ENCODE results near the gene MNAT1. TPM values are rescaled to one million over a fixed set of nuclear protein-coding genes. Genes with fewer than 3 reads are reported as not detected.
"Not testable (repeated sequence)": the region's sequence is repeated elsewhere in the genome, so short reads cannot be mapped to it uniquely, and the experiment has no call there.

Gene MNAT1
- 55.1 TPM for total RNA-seq

DNA sequence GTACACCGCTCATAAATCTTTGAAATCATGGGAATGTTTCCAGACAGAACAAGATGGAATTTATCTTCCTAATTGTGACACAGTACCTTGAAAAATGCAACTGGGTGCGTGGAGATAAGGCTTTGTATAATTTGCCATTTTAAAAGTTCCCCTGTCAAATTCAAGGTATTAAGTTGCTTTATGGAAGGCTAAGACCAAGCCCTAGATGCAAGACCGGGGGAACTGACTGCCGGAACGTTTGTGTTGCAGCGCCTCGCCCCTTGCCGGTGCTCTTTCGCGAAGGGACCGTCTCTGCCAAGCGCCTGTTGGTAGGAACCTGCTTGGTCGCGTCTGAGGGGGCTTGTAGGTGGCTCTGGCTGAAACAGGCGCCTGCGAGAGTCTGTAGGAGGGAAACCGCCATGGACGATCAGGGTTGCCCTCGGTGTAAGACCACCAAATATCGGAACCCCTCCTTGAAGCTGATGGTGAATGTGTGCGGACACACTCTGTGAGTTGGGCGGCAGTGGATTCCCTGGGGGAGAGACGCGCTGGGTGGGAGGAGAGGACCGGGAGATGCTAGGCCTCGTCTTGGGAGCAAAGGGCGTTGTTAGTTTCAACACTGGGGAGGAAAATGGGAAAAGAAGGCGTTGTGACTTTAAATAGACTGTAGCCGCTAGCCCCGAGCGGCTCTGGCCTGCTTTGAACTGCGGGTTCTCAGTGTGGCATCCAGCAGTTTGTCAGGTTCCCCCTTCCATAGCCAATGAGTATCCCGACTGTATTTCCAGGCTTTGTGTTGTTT, at the start of gene MNAT1:
Gene MNAT1 (plus strand): TSS at position 297 of the 778 bp plus-strand sequence. CDS start 102 bp downstream, at position 399.
- DNase-seq (ENCODE audit: low spot score): peak; percentile 82

DNA sequence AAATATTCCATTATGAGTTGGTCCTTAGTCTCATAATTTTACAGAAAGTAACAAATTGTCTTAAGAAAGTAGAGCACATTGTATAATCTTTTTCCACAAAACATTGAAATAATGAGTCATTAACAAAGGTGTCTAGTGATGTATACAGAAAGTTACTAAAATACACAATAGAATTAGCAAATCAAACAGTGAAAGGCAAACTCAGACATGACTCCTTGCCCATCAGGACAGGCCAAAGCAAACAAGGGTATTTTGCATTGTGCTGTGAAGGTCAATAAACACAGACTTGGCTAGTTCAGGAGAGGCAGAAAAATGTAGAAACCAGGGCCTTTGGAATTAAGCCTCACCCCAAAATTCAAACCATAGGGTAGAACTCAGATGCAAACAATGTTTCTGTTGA, 47.7 kb upstream of the MNAT1 start:
- no peak for DNase-seq (ENCODE audit: low spot score)

DNA sequence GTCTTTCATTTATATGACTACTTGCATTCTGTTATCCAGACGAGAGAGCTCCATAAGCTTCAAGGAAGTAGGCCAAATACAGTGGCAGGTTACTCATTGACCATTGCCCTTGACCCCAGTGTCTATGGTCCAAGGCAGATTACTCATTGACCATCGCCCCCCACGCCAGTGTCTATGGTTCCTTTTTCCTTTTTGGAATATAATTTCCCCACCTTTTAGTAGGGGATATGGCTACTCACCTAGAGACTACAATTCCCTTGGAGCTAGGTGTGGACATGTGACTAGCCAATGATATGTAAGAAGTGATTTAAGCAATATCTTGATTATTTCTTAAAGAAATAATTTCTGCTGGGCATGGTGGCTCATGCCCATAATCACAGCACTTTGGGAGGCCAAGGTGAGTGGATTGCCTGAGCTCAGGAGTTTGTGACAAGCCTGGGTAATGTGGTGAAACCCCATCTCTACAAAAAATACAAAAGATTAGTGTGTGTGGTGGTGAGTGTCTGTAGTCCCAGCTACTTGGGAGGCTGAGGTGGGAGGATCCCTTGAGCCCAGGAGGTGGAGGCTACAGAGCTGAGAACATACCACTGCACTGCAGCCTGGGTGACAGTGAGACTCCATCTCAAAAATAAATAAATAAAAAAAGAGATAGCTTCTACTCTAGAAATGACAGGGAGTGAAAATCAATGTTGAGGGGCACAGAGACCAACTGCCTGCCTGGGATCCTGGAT, 43.0 kb upstream of the MNAT1 start:
- no peak for DNase-seq (ENCODE audit: low spot score)

DNA sequence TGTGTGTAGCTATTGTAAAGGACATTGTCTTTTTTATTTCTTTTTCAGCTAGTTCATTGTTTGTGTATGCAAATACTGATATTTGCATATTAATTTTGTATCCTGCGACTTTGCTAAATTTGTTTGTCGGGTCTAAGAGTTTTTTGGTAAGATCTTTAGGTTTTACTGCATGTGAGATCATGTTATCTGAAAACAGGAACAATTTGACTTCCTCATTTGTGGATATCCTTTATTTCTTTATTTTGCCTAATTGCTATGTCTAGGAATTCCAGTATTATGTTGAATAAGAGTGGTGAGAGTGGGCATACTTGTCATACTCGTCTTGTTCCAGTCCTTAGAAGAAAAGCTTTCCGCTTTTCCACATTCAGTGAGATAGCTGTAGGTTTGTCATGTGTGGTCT, 39.2 kb upstream of the MNAT1 start:
- no peak for DNase-seq (ENCODE audit: low spot score)

DNA sequence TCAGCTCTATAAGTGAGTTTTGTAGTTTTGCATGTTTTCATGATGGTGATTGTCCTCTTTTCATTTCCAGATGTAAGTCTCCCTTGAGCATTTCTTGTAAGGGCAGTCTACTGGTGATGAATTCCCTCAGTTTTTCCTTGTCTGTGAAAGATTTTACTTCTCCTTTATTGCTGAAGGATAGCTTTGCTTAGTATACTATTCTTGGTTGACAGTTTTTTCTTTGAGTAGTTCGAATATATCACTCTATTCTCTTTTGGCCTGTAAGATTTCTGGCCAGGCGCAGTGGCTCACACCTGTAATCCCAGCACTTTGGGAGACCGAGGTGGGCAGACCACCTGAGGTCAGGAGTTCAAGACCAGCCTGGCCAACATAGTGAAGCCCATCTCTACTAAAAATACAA, 34.0 kb upstream of the MNAT1 start:
- DNase-seq (ENCODE audit: low spot score): no peak

DNA sequence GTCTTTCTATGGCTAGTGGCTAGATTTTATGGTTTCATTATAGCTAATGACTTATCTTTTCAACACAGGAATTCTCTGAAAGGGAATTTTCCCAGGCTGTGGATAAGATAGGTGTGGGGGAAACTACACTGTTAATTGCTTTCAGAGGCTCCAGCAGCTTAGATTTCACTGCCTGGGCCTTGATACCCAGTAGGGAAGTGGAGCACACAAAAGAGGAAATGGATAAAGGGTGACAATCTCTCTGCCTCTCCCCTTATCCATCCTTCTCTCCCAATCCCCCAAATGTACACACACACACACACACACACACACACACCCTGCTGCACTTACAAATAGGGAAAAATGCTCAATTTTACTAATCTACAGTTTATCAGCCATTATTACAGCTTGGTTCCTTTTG, 29.5 kb upstream of the MNAT1 start:
- DNase-seq (ENCODE audit: low spot score): no peak

DNA sequence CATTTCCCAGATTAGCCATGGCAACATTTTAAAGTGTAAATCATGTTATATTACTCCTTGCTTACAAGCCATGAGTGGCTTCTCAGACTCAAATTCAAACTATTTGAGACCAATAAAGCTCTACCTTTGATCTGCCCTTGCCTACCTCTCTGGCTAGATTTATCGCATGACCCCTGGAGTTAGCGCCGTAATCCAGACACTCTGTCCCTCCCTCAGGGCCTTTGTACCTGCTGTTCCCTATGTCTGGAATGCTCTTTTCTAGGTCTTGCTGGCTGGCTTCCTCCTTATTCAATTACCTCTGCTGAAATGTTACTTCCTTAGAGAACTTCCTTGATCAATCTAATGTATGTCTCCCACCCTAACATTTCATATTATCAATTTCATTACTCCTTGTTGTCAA, 26.7 kb upstream of the MNAT1 start:
- no peak for DNase-seq (ENCODE audit: low spot score)

DNA sequence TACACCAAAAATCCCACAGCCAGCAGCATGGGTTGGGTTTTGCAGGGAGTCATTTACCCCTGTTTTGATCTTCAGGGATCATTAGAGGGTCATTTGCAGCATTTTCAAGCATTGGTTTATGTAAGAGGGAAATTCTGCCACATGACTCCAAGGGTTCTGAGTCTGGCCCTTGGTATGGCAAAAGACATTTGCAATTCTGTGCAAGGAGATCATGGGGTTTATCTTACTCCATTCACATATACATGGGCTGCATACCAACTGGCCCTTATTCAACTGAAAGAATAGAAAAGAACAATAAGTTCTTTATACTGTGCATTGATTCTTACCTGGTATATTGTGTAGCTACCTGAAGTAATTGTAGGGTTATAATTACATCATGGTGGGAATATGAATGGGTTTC, 24.1 kb upstream of the MNAT1 start:
- DNase-seq (ENCODE audit: low spot score): no peak

DNA sequence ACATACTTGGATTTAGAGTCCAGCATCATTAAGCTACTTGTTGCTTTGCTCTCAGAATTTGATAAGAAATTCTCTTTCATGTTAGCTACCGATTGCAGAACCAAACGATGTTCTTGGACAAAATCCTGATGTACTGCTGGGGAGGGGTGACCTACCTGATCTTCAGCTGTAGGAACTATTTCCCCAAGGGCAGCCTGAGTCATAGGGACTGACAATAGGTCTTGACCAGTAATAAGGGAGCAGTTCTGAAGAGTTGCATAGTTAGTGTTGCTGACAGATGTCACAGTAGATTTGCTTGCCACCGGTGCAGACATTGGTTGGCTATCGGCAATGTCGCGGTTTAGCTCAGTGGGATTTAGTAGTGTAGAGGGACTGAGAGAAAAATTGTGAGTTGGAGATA, 21.0 kb upstream of the MNAT1 start:
- no peak for DNase-seq (ENCODE audit: low spot score)

DNA sequence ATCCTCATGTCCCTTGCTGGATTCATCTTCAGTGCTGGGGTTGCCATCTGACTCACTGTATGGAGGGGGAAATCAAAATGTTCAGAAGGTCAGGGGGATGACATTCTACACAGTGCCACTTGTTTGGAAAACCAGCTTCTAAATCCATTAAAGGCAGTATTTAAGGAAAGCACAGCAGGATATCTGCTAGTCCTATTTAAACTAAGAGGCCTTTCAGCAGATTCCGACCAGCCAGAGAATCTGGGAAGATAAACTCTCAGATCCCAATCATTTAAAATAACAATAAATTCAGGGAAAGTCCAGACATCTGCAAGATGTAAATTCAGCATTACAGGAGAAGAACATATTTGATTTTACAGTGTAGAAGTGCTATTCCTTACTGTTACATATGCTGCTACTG, 14.2 kb upstream of the MNAT1 start:
- DNase-seq (ENCODE audit: low spot score): no peak

DNA sequence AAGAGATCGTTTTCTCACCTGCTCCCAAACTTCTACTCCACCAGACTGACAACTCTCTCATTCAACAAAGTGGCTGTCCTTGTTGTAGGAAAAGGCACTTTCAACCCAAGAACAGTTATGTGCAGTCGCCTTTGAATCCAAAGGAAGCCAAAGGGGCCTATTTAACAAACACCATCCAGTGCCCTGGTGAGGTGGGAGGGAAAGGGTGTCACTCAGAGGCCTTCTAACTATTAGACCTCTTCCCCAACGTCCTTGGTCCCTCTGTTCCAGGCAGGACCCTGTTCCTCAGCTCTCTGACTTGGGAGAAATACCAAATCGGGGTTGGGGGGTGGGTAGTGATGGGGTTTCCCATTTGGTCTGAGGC, 13.6 kb upstream of the MNAT1 start:
- no peak for DNase-seq (ENCODE audit: low spot score)

DNA sequence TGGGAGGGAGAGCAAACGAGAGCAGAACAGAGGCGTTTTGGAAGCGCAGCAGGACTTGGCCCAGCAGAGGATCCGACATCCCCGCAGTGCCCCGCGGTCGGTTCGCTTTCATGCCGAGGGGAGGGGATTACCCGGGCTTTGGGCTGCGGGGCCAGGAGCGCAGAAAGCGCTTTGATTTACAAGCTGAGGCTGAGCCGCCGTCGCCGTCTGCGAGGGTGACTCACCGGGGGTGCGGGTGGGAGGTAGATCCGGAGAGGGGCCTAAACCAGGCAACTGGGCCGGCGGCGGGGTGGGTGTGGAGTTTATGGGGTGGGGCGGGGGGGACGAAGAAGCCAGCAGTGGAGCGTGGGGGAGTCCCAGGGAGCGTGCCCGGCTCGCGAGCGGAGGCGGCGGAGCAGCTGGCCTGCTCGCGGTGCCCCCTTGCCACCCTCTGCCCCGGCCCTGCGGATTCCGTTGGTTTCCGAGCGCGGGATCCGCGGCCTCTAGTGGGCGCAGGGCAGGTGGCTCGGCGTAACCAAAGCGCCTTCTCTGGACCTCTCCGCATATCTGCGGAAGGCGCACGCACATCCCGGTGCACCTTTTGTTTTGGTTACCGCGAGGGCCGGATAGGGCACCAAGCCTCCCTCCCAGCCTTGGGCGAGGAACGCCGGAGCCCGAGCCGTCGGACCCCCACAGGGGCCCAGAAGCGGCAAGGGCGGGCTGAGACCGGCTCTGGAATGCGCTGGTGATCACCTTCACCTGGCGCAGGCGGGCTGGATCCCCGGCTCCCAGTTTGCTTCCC, 13.0 kb upstream of the MNAT1 start:
- DNase-seq (ENCODE audit: low spot score): peak; percentile 44

DNA sequence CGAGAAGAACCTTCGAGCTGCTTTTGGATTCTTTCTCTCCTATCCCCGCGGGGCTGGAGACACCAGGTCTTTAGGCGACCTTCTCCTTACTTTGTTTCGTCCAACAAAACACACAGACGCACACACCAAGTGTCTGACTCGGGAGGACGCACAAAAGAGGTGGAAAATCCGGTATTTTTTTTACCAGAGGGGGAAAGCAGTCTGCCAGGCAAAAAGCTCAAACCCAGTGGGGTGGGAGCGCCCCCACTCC, 12.5 kb upstream of the MNAT1 start:
- DNase-seq (ENCODE audit: low spot score): no peak

DNA sequence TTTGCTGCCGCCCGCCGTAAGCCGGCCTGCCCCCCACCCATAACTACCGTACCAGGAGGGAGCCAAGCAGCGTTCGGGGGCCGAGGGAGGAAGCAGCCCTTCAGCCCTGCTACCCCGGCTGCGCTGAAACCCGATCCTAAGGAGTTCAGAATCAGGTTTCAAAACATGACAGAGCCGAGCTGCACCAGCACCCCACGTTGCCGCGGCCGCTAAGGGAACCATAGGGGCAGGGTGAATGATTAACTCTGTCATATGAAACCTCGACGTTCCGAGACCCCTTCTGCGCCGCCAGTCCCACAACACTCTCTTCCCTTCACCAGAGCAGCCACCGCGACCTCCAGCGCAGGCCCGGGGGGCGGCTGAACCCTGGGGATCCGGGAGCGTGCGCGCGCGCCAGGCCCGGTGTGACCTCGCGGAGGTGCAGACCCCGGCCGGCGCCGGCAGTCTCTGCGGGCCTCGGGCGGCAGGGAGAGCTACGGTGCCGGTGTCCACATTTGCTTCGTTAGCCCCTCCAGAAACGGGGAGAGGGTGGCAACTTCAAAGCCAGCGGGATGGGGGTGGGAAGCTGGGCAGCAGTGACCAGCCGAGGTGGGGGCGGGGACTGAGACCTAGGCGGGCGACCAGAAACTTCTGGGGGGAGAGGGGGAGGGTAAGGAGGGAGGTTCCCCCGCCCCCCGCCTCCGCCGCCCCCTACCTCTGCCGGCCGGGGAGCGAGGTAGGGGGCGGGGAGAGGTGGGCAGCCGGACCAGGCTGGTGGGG, 12.0 kb upstream of the MNAT1 start:
- peak; percentile 40 for DNase-seq (ENCODE audit: low spot score)

DNA sequence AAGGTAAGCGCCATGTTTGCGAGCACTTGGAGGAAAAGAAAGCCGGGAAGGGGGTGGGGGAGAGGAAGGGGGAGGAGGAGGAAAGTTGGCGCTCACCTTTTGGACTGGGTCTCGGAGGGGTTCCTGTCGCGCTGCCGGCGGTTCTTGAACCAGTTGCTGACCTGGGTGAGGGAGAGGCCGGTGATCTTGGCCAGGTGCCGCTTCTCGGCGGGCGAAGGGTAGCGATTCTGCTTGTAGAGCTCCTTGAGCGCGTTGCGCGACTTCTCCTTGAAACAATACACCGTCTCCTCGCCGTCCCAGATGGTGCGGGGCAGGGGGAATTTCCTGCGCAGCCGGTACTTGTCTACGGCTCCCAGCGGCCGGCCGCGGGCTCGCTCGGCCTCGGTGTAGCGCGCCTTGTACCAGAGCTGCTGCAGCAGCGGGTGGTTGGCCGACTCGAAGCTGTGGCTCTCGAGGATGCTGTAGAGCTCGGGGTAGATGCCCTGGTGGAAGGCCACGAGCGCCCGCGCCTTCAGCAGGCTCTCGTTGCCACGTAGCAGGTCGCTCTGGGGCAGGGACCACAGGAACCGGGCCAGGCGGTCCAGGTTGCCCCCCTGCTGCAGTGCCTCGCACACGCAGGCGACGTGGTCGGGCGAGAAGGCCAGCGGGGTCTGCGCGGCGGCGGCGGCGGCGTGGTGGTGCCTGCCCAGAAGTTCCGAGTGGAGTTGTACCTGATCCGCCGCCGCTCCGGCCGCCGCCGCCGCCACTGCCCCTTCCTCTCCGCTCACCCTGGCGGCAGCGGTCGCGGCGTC, 11.2 kb upstream of the MNAT1 start:
- peak; percentile 51 for DNase-seq (ENCODE audit: low spot score)

DNA sequence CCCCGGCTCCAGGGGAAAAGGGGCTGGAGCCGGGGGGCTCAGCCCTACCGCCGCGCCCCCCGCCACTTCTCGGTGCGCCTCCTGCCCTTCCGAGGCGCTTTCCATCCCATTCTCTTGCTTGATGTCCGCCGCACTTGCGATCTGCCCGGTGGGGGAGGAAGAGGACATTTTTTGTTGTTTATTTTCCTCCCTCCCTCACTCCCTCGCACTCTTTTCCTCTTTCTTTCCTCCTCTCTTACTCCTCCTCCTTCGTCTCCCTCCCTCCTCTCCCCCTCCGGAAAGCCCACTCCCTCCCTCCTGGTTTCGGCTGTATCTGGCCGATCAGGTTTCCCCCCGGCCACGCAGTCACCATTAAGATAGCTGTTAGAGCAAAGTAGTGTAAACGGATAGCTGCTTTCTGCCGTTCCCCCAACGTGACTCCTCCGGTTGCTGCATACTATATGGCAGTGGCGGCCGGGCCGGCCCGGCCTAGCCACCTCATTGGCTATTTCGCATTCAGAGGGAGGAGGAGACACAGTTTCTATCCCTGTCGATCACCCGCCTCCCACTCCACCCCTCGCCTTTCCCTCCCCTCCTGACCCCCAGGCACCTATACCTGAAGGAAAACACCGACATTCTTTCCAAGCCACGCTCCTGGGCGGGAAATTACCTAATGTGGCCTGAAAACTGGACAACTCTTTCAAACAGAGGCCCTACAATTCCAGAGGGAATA, 10.5 kb upstream of the MNAT1 start, which contains the start of gene SIX4:
Gene SIX4 (minus strand): TSS at position 445 of the 712 bp plus-strand sequence. CDS start 277 bp downstream, at position 168.
- DNase-seq (ENCODE audit: low spot score): peak; percentile 80

DNA sequence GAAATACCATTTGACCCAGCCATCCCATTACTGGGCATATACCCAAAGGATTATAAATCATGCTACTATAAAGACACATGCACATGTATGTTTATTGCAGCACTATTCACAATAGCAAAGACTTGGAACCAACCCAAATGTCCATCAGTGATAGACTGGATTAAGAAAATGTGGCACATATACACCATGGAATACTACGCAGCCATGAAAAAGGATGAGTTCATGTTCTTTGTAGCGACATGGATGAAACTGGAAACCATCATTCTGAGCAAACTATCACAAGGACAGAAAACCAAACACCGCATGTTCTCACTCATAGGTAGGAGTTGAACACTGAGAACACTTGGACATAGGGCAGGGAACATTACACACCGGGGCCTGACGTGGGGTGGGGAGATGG, 3.3 kb upstream of the MNAT1 start:
- not testable (repeated sequence) for DNase-seq (ENCODE audit: low spot score)

DNA sequence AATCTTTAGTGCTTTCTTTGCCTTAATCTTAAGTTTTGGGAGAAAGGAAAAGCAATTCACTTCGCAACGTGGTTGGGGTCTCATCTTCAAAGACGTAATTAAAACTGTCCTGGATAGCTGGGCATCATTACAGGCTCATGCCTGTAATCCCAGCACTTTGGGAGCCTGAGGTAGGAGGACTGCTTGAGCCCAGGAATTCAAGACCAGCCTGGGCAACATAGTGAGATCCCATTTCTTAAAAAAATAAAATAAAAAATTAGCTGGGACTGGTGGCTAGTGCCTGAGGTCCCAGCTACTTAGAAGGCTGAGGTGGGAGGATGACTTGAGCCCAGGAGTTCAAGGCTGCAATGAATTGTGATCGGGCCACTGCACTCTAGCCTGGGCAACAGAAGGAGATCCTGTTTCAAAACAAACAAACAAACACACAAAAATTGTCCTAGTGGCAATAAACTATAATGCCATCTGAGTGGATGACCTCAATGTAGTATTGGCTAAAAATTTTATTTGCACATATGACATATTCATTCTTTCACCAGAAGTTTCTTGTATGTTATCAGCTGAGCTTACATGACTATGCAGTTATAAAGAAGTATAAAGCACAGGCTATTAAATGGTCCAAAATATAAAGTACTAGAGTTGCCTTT, 1.6 kb upstream of the MNAT1 start:
- no peak for DNase-seq (ENCODE audit: low spot score)

DNA sequence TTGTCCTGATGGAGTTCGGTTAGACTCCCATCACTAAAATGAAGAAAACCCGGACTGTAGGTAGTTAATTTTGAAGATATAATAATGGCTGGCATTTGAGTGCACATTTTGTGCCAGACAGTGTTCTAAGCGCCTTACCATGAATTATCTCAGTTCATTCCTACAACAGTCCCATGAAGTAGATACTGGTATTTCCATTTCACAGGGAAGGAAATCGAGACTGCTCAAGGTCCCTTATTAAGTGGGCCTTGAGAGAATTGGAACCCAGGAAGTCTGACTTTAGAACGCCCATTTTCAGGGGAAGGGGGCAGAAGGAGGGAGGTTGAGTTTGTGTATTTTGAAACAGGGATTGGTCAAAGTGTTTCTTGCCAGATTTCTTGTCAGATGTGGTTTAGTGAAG, 855 bp downstream of the MNAT1 start:
- no peak for DNase-seq (ENCODE audit: low spot score)

DNA sequence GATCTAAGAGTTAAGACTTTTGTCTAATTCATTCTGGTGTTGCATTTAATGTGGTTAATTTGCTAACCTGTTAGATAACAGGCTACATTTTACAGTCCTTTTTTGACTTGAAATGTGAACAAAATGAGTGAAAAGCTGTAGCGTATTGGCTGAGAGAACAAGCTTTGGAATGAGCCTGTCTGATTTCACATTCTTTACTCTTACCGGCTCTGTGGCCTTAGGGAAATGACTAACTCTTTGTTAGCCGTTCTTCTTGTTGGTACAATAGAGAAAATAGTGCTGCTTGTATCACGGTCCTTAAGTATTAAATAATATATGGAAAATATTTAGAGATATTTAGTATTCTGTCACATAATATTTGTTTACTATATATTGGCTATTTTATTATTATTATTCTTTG, 1.9 kb downstream of the MNAT1 start:
- DNase-seq (ENCODE audit: low spot score): no peak
